Measurements from ENCODE around the gene CHRFAM7A. TPM values are rescaled to one million over a fixed set of nuclear protein-coding genes. Genes with fewer than 3 reads are reported as not detected.
A peak's percentile ranks its signal among the peaks of the same experiment; 100 is the strongest.
"Not testable (repeated sequence)": the region's sequence is repeated elsewhere in the genome, so short reads cannot be mapped to it uniquely, and the experiment has no call there.

The CHRFAM7A gene
- total and polyA plus RNA-seq, 4 donors = 0.05 to 1.2 (median 0.37) TPM; not detected in 1

GRCh38 chr15:30386318-30386887 is 6.9 kb downstream of the CHRFAM7A start:
- H3K4me3 ChIP-seq (ENCODE audit: low read depth in 1 of 3, low read length in 3 of 3); DNase-seq (ENCODE audit: low spot score); H3K4me1 ChIP-seq (ENCODE audit: control insufficient read depth in 4 of 4, insufficient read depth in 4 of 4, low read length in 3 of 4); H3K9me3 ChIP-seq (ENCODE audit: control insufficient read depth in 4 of 4, low read length in 3 of 4); H3K9ac ChIP-seq (ENCODE audit: low read depth in 1 of 2, low read length in 2 of 2); H3K27ac ChIP-seq (ENCODE audit: low read depth in 1 of 2, low read length in 2 of 2); H3K27me3 ChIP-seq (ENCODE audit: control insufficient read depth in 4 of 4, insufficient read depth in 4 of 4, low read length in 3 of 4); H3K36me3 ChIP-seq (ENCODE audit: control insufficient read depth in 4 of 4, insufficient read depth in 3 of 4, low read depth in 1 of 4, low read length in 3 of 4): not testable (repeated sequence)
- WGBS = no CpG with 5 or more reads among the region's 6 CpGs

DNA sequence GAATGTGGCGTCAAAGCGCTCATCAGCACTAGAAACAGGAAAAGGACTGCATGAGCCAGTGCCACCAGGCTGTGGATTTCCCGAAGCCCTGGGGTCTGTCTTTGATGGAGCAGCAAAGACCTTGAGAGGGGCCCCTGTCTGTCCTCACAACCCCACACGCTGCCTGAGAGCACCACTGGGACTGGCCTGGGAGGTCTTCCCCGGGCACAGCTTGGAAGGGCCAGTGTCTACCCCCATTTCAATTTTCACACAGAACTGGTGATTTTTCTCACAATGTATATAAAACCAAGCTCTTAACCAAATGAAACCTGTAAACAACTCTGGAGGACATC is 16.3 kb downstream of the CHRFAM7A start:
- not testable (repeated sequence) for DNase-seq (ENCODE audit: low spot score); H3K9ac ChIP-seq (ENCODE audit: low read depth in 1 of 2, low read length in 2 of 2); H3K4me3 ChIP-seq (ENCODE audit: low read depth in 1 of 3, low read length in 3 of 3); H3K27me3 ChIP-seq (ENCODE audit: control insufficient read depth in 4 of 4, insufficient read depth in 4 of 4, low read length in 3 of 4); H3K27ac ChIP-seq (ENCODE audit: low read depth in 1 of 2, low read length in 2 of 2); H3K4me1 ChIP-seq (ENCODE audit: control insufficient read depth in 4 of 4, insufficient read depth in 4 of 4, low read length in 3 of 4); H3K36me3 ChIP-seq (ENCODE audit: control insufficient read depth in 4 of 4, insufficient read depth in 3 of 4, low read depth in 1 of 4, low read length in 3 of 4); H3K9me3 ChIP-seq (ENCODE audit: control insufficient read depth in 4 of 4, low read length in 3 of 4)
- no CpG with 5 or more reads among the region's 5 CpGs for WGBS

- not testable (repeated sequence) for DNase-seq (ENCODE audit: low spot score); H3K4me3 ChIP-seq (ENCODE audit: low read depth in 1 of 3, low read length in 3 of 3); H3K27me3 ChIP-seq (ENCODE audit: control insufficient read depth in 4 of 4, insufficient read depth in 4 of 4, low read length in 3 of 4); H3K9me3 ChIP-seq (ENCODE audit: control insufficient read depth in 4 of 4, low read length in 3 of 4); H3K36me3 ChIP-seq (ENCODE audit: control insufficient read depth in 4 of 4, insufficient read depth in 3 of 4, low read depth in 1 of 4, low read length in 3 of 4); H3K9ac ChIP-seq (ENCODE audit: low read depth in 1 of 2, low read length in 2 of 2); H3K27ac ChIP-seq (ENCODE audit: low read depth in 1 of 2, low read length in 2 of 2); H3K4me1 ChIP-seq (ENCODE audit: control insufficient read depth in 4 of 4, insufficient read depth in 4 of 4, low read length in 3 of 4)
- no CpG with 5 or more reads among the region's 17 CpGs for WGBS
Observed at GRCh38 chr15:30376375-30377081, 16.8 kb downstream of the CHRFAM7A start.

DNA sequence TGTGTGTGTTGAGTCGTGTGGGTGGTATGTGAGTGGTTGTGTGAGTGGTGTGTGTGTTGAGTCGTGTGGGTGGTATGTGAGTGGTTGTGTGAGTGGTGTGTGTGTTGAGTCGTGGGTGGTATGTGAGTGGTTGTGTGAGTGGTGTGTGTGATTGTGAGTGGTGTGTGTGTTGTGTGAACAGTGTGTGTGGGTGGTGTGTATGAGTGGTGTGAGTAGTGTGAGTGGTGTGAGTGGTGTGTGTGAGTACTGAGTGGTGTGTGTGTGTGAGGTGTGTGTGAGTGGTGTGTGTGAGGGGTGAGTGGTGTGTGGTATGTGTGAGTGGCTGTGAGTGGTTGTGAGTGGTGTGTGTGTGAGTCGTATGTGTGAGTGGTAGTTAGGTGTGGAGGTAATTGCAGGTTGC is 17.5 kb downstream of the CHRFAM7A start:
- H3K36me3 ChIP-seq (ENCODE audit: control insufficient read depth in 4 of 4, insufficient read depth in 3 of 4, low read depth in 1 of 4, low read length in 3 of 4); H3K4me1 ChIP-seq (ENCODE audit: control insufficient read depth in 4 of 4, insufficient read depth in 4 of 4, low read length in 3 of 4); H3K27me3 ChIP-seq (ENCODE audit: control insufficient read depth in 4 of 4, insufficient read depth in 4 of 4, low read length in 3 of 4); H3K9me3 ChIP-seq (ENCODE audit: control insufficient read depth in 4 of 4, low read length in 3 of 4); H3K9ac ChIP-seq (ENCODE audit: low read depth in 1 of 2, low read length in 2 of 2); H3K4me3 ChIP-seq (ENCODE audit: low read depth in 1 of 3, low read length in 3 of 3); H3K27ac ChIP-seq (ENCODE audit: low read depth in 1 of 2, low read length in 2 of 2): not testable (repeated sequence)
- WGBS = 36% methylated on average over 3 of the region's 4 CpGs
- peak; percentile 30 for DNase-seq (ENCODE audit: low spot score)

DNA sequence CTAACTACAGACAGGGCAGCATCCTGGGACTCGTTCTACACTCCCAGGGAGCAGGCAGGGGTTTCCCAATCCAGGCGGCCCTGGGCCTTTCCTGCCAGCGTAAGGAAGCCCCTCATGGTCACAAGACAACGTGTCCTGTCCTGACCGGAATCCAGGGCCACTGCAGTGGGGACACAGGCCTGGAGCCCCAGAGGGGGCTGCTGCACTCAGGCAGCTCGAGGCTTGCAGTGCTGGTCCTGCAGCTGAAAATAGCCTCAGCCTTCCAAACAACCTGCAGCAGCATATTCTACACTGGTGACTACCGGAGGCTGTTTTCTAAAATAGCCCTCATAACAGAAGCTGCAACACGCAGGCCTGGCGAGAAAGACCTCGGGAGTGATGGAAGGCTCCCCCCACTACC is 18.5 kb downstream of the CHRFAM7A start:
- not testable (repeated sequence) for DNase-seq (ENCODE audit: low spot score); H3K27me3 ChIP-seq (ENCODE audit: control insufficient read depth in 4 of 4, insufficient read depth in 4 of 4, low read length in 3 of 4); H3K9me3 ChIP-seq (ENCODE audit: control insufficient read depth in 4 of 4, low read length in 3 of 4); H3K4me3 ChIP-seq (ENCODE audit: low read depth in 1 of 3, low read length in 3 of 3); H3K27ac ChIP-seq (ENCODE audit: low read depth in 1 of 2, low read length in 2 of 2); H3K9ac ChIP-seq (ENCODE audit: low read depth in 1 of 2, low read length in 2 of 2); H3K36me3 ChIP-seq (ENCODE audit: control insufficient read depth in 4 of 4, insufficient read depth in 3 of 4, low read depth in 1 of 4, low read length in 3 of 4); H3K4me1 ChIP-seq (ENCODE audit: control insufficient read depth in 4 of 4, insufficient read depth in 4 of 4, low read length in 3 of 4)
- 70% methylated on average over 3 of the region's 10 CpGs for WGBS

DNA sequence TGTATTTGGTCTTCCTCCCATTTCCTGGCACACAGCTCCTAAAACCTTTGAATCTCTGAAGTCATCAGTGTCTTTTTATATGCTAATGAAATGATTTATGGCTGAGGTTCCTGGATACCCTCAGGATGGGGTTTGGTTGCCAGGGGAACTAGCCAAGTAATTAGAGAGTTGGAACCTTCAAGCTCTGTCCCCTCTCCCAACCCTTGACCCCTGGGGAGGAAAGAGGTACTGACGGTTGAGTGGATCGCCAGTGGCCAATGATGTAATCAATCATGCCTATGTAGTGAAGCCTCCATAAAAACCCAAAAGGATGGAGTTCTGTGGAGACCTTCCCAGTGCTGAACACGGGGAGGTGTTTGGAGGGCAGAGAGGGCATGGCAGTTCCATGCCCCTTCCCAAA is 25.1 kb downstream of the CHRFAM7A start:
- H3K4me3 ChIP-seq (ENCODE audit: low read depth in 1 of 3, low read length in 3 of 3); H3K9me3 ChIP-seq (ENCODE audit: control insufficient read depth in 4 of 4, low read length in 3 of 4); H3K36me3 ChIP-seq (ENCODE audit: control insufficient read depth in 4 of 4, insufficient read depth in 3 of 4, low read depth in 1 of 4, low read length in 3 of 4); H3K27me3 ChIP-seq (ENCODE audit: control insufficient read depth in 4 of 4, insufficient read depth in 4 of 4, low read length in 3 of 4); H3K4me1 ChIP-seq (ENCODE audit: control insufficient read depth in 4 of 4, insufficient read depth in 4 of 4, low read length in 3 of 4); H3K9ac ChIP-seq (ENCODE audit: low read depth in 1 of 2, low read length in 2 of 2); H3K27ac ChIP-seq (ENCODE audit: low read depth in 1 of 2, low read length in 2 of 2); DNase-seq (ENCODE audit: low spot score): not testable (repeated sequence)
- WGBS = no CpG with 5 or more reads among the region's 3 CpGs

GRCh38 chr15:30367246-30367645 is 26.1 kb downstream of the CHRFAM7A start:
- H3K9me3 ChIP-seq (ENCODE audit: control insufficient read depth in 4 of 4, low read length in 3 of 4); H3K4me3 ChIP-seq (ENCODE audit: low read depth in 1 of 3, low read length in 3 of 3); H3K4me1 ChIP-seq (ENCODE audit: control insufficient read depth in 4 of 4, insufficient read depth in 4 of 4, low read length in 3 of 4); H3K27me3 ChIP-seq (ENCODE audit: control insufficient read depth in 4 of 4, insufficient read depth in 4 of 4, low read length in 3 of 4); H3K9ac ChIP-seq (ENCODE audit: low read depth in 1 of 2, low read length in 2 of 2); H3K27ac ChIP-seq (ENCODE audit: low read depth in 1 of 2, low read length in 2 of 2); H3K36me3 ChIP-seq (ENCODE audit: control insufficient read depth in 4 of 4, insufficient read depth in 3 of 4, low read depth in 1 of 4, low read length in 3 of 4); DNase-seq (ENCODE audit: low spot score): not testable (repeated sequence)
- 92% methylated on average over 15 of the region's 17 CpGs for WGBS

DNA sequence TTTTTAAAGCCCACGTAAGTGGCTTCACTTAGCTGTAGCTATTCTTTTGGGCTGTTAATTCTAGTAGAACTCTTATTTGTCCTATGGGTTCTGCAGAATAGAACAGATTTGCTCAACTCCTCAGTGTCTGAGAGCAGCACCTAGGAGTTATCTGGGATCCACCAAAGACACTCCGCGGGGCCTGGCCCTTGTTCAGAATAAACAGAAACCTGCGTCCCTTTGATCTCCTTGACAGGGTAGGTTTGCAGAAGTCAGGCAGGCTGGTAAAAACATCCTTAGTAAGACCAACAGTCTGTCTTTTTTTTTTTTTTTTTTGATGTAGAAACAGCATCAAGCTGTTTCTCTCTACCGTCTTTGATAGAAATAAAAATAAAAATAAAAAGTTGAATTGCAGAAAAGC is 31.9 kb downstream of the CHRFAM7A start:
- H3K9ac ChIP-seq (ENCODE audit: low read depth in 1 of 2, low read length in 2 of 2); H3K4me1 ChIP-seq (ENCODE audit: control insufficient read depth in 4 of 4, insufficient read depth in 4 of 4, low read length in 3 of 4); H3K36me3 ChIP-seq (ENCODE audit: control insufficient read depth in 4 of 4, insufficient read depth in 3 of 4, low read depth in 1 of 4, low read length in 3 of 4); H3K27ac ChIP-seq (ENCODE audit: low read depth in 1 of 2, low read length in 2 of 2); H3K27me3 ChIP-seq (ENCODE audit: control insufficient read depth in 4 of 4, insufficient read depth in 4 of 4, low read length in 3 of 4); H3K9me3 ChIP-seq (ENCODE audit: control insufficient read depth in 4 of 4, low read length in 3 of 4); H3K4me3 ChIP-seq (ENCODE audit: low read depth in 1 of 3, low read length in 3 of 3); DNase-seq (ENCODE audit: low spot score): not testable (repeated sequence)
- WGBS = 50% methylated on average over 4 of the region's 5 CpGs

DNA sequence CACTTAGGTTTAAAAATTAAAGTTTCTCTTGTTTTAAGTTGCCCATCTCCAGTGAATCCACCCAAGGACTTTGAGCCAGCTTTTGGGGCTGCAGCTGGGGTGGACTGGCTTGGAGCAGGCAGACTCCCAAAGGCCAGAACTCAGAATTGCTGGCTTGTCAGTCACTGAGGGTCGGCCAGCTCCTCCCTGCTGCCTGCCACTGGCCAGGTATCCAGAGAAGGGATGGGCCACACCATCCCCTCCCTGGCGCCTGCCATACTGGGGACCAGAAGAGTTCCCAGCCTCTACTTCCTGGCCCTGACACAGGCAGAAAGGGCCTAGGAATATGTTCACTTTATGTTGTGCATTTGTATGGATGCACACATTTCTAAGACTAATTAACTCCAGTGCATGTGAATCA is 32.4 kb downstream of the CHRFAM7A start:
- not testable (repeated sequence) for DNase-seq (ENCODE audit: low spot score); H3K9me3 ChIP-seq (ENCODE audit: control insufficient read depth in 4 of 4, low read length in 3 of 4); H3K4me3 ChIP-seq (ENCODE audit: low read depth in 1 of 3, low read length in 3 of 3); H3K27me3 ChIP-seq (ENCODE audit: control insufficient read depth in 4 of 4, insufficient read depth in 4 of 4, low read length in 3 of 4); H3K27ac ChIP-seq (ENCODE audit: low read depth in 1 of 2, low read length in 2 of 2); H3K36me3 ChIP-seq (ENCODE audit: control insufficient read depth in 4 of 4, insufficient read depth in 3 of 4, low read depth in 1 of 4, low read length in 3 of 4); H3K9ac ChIP-seq (ENCODE audit: low read depth in 1 of 2, low read length in 2 of 2); H3K4me1 ChIP-seq (ENCODE audit: control insufficient read depth in 4 of 4, insufficient read depth in 4 of 4, low read length in 3 of 4)
- WGBS = no CpG with 5 or more reads among the region's 2 CpGs

All from liver (tissue), 9 donors.